HEK293T (cell line): ENCODE data around the gene LMF1.

Source experiments
- ARNT ChIP-seq: fragments of 450-650 bp; IDR thresholded peaks from 2 replicates; pipeline ENCODE4 v1.6.1; 2017; ENCODE audit warnings: mild to moderate bottlenecking
- BHLHE40 ChIP-seq: fragments of 450-650 bp; IDR thresholded peaks from 2 replicates; pipeline ENCODE4 v1.6.1; 2016; ENCODE audit warnings: mild to moderate bottlenecking, moderate library complexity, borderline replicate concordance
- FOXA1 ChIP-seq: fragments of 450-650 bp; IDR thresholded peaks from 2 replicates; pipeline ENCODE4 v1.6.1; 2016; ENCODE audit warnings: mild to moderate bottlenecking
- FOXK2 ChIP-seq: fragments of 450-650 bp; IDR thresholded peaks from 2 replicates; pipeline ENCODE4 v1.6.1; 2016; ENCODE audit warnings: mild to moderate bottlenecking
- FOXM1 ChIP-seq: fragments of 450-650 bp; IDR thresholded peaks from 2 replicates; pipeline ENCODE4 v1.6.1; 2017; ENCODE audit warnings: mild to moderate bottlenecking, borderline replicate concordance
- HDGF ChIP-seq: fragments of 450-650 bp; IDR thresholded peaks from 2 replicates; pipeline ENCODE4 v1.6.1; 2017; ENCODE audit warnings: antibody characterized with exemption, borderline replicate concordance
- L3MBTL2 ChIP-seq: fragments of 450-650 bp; conservative IDR thresholded peaks from 2 replicates; pipeline ENCODE4 v1.6.1; 2016; ENCODE audit warnings: mild to moderate bottlenecking
- LEF1 ChIP-seq: fragments of 450-650 bp; IDR thresholded peaks from 2 replicates; pipeline ENCODE4 v1.6.1; 2017; ENCODE audit warnings: mild to moderate bottlenecking, borderline replicate concordance
- NFRKB ChIP-seq: fragments of 450-650 bp; IDR thresholded peaks from 2 replicates; pipeline ENCODE4 v1.6.1; 2016; ENCODE audit warnings: mild to moderate bottlenecking, moderate library complexity
- SUZ12 ChIP-seq: fragments of 450-650 bp; IDR thresholded peaks from 2 replicates; pipeline ENCODE4 v1.6.1; 2016; ENCODE audit warnings: mild to moderate bottlenecking
- TARDBP ChIP-seq: fragments of 450-650 bp; IDR thresholded peaks from 2 replicates; pipeline ENCODE4 v1.6.1; 2016
- ZNF384 ChIP-seq: fragments of 450-650 bp; IDR thresholded peaks from 2 replicates; pipeline ENCODE4 v1.6.1; 2016

DNA sequence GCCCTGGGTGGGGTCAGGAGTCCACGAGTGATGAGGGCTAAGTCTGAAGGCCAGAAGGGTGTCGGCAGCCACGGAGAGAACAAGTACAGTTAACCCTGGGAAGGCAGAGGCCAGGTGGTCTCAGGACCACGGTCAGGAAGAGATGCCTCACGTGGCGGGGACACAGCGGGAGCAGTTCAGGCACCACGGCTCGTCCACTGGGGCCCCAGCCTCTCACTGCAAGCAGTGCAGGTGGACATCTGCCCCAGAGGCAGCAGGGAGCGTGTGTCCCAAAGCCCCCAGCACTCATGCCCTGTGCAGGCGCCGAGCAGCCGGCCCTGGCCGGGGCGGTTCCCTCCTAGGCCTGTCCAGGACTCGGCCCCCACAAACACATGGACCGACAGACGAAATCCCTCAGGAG is 4.7 kb downstream of the LMF1 start:
- TF ChIP-seq BHLHE40 = no peak
- no peak for TF ChIP-seq NFRKB
- TF ChIP-seq FOXA1 = no peak
- no peak for TF ChIP-seq ARNT
- TF ChIP-seq SUZ12 = no peak
- no peak for TF ChIP-seq L3MBTL2
- no peak for TF ChIP-seq TARDBP
- TF ChIP-seq HDGF = no peak
- no peak for TF ChIP-seq ZNF384
- no peak for TF ChIP-seq LEF1
- no peak for TF ChIP-seq FOXK2
- TF ChIP-seq FOXM1 = no peak
